Calu3 (cell line): Measurements from ENCODE around the gene P2RX1. TPM values are rescaled to one million over a fixed set of nuclear protein-coding genes. Genes with fewer than 3 reads are reported as not detected.

Experiments
- Bru-seq: library from RNA; stranded (reverse); fragments of 400-500 nt; gene quantifications from one replicate; lab custom pipeline; 2021; lab: Mats Ljungman, UMichigan
- BruChase-seq, 2 experiments: library from RNA; stranded (reverse); fragments of 400-500 nt; gene quantifications; one replicate each; lab custom pipeline; 2021; lab: Mats Ljungman, UMichigan
- BruUV-seq: library from RNA; stranded (reverse); fragments of 400-500 nt; replicated peaks from 2 replicates; lab custom pipeline; 2021; lab: Mats Ljungman, UMichigan
- CTCF ChIA-PET: fragments of 300-600 bp; sonication (Branson Sonifier 250); formaldehyde crosslinking; loops from one replicate; lab custom pipeline; 2022; ENCODE audit warnings: antibody characterized with exemption; lab: Charles Lee
- DNase-seq: peaks from one replicate; pipeline ENCODE4 v3.0.0; 2022
- H3K27ac Mint-ChIP-seq: one replicate; pipeline ENCODE4 v1.8.0; 2022; ENCODE audit warnings: mixed read lengths; ENCODE audit not compliant: unreplicated experiment
- H3K27me3 Mint-ChIP-seq: one replicate; pipeline ENCODE4 v1.8.0; 2022; ENCODE audit warnings: mixed read lengths; ENCODE audit not compliant: unreplicated experiment
- H3K36me3 Mint-ChIP-seq: one replicate; pipeline ENCODE4 v1.8.0; 2022; ENCODE audit warnings: mild to moderate bottlenecking, moderate library complexity, mixed read lengths; ENCODE audit not compliant: insufficient read depth, unreplicated experiment
- H3K4me1 Mint-ChIP-seq: one replicate; pipeline ENCODE4 v1.8.0; 2022; ENCODE audit warnings: mild to moderate bottlenecking, low read depth, mixed read lengths; ENCODE audit not compliant: unreplicated experiment
- H3K4me3 Mint-ChIP-seq: one replicate; pipeline ENCODE4 v1.8.0; 2022; ENCODE audit warnings: mild to moderate bottlenecking, low read depth, moderate library complexity, mixed read lengths; ENCODE audit not compliant: unreplicated experiment
- H3K9me3 Mint-ChIP-seq: one replicate; pipeline ENCODE4 v1.8.0; 2022; ENCODE audit warnings: low read depth, mixed read lengths; ENCODE audit not compliant: unreplicated experiment
- intact Hi-C: fragments of 100-400 bp; cut with micrococcal nuclease; formaldehyde crosslinking; loops from one replicate; pipeline ENCODE4 v1.10.0; 2022; ENCODE audit not compliant: unreplicated experiment
- long read RNA-seq: library from polyadenylated mRNA; stranded (forward); transcript quantifications from one replicate; pipeline ENCODE4 v2.0.0, GENCODE V29; 2022
- total RNA-seq: library from RNA; stranded (reverse); gene quantifications from 2 replicates; pipeline ENCODE4 v1.2.3, GENCODE V29; 2022
- TF ChIP-seq, protein P1 (sequence below): fragments of 200-600 bp; IDR thresholded peaks from one replicate; pipeline ENCODE4 v1.8.0; 2022; ENCODE audit warnings: antibody characterized with exemption; ENCODE audit not compliant: unreplicated experiment

The P2RX1 gene
- total RNA-seq: not detected in 2 replicates
- Bru-seq, nascent RNA: percentile 7 among the genes with signal in this experiment
- BruChase-seq, experiment 1, labeled RNA remaining after a 6-hour chase: not detected
- not detected for BruChase-seq, experiment 2, labeled RNA remaining after a 2-hour chase
- long read RNA-seq: 0 reads

DNA sequence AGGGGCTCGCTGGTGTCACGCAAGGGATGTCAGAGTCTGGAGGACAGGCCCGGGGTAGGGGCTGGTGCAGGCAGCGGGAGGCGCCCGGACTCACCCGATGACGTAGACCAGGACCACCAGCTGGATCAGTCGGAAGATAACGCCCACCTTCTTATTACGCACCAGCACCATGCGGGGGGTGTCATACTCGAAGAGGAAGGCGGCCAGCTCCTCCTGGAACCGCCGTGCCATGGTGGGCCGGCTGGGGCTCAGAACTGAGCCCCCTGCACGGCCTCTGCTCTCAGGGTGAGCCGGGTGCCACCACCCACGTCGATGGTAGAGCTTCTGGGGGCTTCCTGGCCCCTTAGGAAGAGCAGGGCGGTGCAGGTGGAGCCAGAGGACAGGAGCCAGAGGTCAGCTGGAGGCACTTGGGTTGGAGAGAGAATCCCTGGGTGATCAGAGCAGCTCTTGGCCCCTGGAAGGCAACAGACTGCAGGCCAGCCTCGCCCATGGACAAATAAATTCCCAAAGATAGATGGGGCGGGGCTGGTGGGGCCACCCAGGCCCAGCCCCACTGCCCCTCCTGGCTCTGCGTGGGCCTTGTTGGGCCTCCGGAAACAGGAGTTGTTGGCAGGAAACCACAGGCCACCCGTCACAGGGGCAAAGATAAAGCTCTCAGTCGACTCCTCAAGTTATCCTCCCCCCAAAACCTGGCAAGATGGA, at the start of gene P2RX1:
TSS of gene P2RX1 (minus strand) at position 471 of the 702 bp plus-strand sequence. CDS start at position 231, 240 bp downstream.
- H3K9me3 Mint-ChIP-seq: no peaks in the 10 kb centered on the region
- TF ChIP-seq, protein P1, sequence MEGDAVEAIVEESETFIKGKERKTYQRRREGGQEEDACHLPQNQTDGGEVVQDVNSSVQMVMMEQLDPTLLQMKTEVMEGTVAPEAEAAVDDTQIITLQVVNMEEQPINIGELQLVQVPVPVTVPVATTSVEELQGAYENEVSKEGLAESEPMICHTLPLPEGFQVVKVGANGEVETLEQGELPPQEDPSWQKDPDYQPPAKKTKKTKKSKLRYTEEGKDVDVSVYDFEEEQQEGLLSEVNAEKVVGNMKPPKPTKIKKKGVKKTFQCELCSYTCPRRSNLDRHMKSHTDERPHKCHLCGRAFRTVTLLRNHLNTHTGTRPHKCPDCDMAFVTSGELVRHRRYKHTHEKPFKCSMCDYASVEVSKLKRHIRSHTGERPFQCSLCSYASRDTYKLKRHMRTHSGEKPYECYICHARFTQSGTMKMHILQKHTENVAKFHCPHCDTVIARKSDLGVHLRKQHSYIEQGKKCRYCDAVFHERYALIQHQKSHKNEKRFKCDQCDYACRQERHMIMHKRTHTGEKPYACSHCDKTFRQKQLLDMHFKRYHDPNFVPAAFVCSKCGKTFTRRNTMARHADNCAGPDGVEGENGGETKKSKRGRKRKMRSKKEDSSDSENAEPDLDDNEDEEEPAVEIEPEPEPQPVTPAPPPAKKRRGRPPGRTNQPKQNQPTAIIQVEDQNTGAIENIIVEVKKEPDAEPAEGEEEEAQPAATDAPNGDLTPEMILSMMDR: no peak
- CTCF ChIA-PET: interaction anchor here (1.2 kb wide), 1 partner anchor 158 kb away, joined by 3 read pairs; no protein-coding TSS in a partner anchor
- intact Hi-C loops: loop anchor here (10.0 kb wide), 1 partner anchor 159 kb away; no protein-coding TSS in a partner anchor
- H3K27me3 Mint-ChIP-seq: no peaks in the 10 kb centered on the region
- no peak within 1 kb of the TSS for H3K27ac Mint-ChIP-seq
- BruUV-seq: no TSS peak
- no peaks in the 10 kb centered on the region for H3K36me3 Mint-ChIP-seq
- no peaks in the 10 kb centered on the region for H3K4me1 Mint-ChIP-seq
- H3K4me3 Mint-ChIP-seq: no peak within 1 kb of the TSS
- no peak for DNase-seq

DNA sequence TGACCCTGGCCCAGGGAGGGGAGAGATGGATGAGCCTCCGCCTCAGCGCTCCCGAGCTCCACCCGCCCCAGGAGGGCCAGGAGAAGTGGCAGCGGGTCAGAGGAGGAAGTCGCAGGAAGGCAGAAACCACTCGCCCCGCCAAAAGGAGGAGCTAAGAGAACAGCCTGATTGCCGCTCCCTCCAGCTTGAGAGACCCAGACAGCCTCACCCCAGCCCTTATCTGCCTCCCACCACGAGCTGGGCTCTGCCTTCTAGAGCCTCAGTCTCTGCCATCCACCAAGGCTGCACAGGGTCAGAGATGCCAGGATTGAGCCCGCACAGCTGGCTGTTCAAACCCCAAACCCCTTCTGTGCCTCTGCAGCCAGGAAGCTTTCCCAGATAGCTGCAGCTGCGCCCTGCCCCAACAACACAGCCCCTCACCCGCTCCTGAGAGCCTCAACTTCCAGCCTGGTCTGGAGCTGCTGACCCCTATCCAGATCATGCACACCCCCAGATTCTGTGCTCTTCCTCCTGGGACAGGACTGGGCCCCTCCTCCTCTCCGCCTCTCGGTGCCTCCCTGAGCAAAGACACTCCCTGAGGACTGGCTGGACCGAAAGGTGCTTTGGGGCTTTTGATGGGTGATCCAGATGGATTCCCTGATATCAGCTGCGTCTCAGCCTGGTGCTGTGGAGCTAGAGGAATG, 49.0 kb upstream of the P2RX1 start:
- peak; percentile 56 for DNase-seq
- peaks cover 6% of the 10 kb centered on the region for H3K4me1 Mint-ChIP-seq
- H3K4me3 Mint-ChIP-seq: peak overlapping the region; percentile 63
- intact Hi-C loops: no loop called here
- no TSS peak for BruUV-seq
- peak overlapping the region; percentile 50 for H3K27ac Mint-ChIP-seq
- CTCF ChIA-PET: interaction anchor here (1.0 kb wide), 1 partner anchor 38 kb away, joined by 4 read pairs; no protein-coding TSS in a partner anchor
- H3K9me3 Mint-ChIP-seq: no peaks in the 10 kb centered on the region
- TF ChIP-seq, protein P1: no peak
- H3K36me3 Mint-ChIP-seq: peaks cover 12% of the 10 kb centered on the region
- peaks cover 11% of the 10 kb centered on the region for H3K27me3 Mint-ChIP-seq

DNA sequence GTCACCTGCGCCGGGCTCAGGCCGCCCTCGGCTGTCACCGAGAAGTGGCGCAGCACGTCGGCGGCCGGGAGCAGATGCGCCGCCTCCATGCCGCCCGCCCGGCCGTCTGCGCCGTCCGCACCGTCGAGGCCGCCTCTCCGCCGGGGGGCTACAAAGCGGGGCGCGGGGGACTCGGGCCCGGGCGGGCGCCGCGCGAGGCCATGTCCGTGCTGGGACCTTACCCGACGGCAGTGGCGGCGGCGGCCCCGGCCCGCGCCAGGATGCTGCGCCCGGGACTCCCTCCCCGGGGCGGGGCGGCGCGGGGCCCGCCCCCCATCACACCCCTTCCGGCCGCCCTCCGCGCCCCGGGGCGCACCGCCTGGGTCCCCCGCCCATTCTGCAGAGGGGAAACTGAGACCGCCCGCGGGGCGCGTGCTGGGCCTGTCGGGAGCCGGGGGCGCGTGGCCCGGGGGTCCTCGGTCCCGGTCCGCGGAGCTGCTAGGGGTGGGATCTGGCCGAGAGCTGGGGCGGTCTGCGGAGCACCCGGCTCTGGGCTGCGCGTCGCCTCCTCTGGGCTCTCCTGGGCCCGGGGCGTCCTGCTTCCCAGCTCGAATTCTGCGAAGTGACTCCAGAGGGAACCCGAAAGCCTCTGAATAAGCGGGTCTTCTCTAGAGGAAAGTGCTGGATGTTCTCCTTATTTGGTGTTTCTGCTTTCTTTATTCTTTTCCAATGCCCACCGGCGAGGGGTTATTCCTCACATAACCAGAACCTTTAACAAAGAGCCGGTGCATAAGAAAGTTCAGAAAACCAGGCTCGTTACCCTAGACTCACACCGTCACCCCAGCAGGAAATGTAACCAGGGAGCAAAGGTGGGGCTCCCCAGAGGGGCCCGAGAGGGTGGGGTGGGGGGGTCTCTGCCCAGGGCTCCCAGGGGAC, 48.2 kb upstream of the P2RX1 start, which contains the start of gene ATP2A3:
TSS of gene ATP2A3 (minus strand) at position 235 of the 915 bp plus-strand sequence. CDS start at position 89, 146 bp downstream.
- intact Hi-C loops: no loop called here
- DNase-seq: peak; percentile 28
- H3K36me3 Mint-ChIP-seq: peaks cover 12% of the 10 kb centered on the region
- peak within 1 kb of the TSS; percentile 50 for H3K27ac Mint-ChIP-seq
- CTCF ChIA-PET: interaction anchor here (1.0 kb wide), 1 partner anchor 38 kb away, joined by 4 read pairs; no protein-coding TSS in a partner anchor
- peaks cover 11% of the 10 kb centered on the region for H3K27me3 Mint-ChIP-seq
- H3K4me3 Mint-ChIP-seq: peak within 1 kb of the TSS; percentile 63
- H3K9me3 Mint-ChIP-seq: no peaks in the 10 kb centered on the region
- TF ChIP-seq, protein P1: no peak
- no TSS peak for BruUV-seq
- H3K4me1 Mint-ChIP-seq: peaks cover 10% of the 10 kb centered on the region
